Activated CD4-positive, alpha-beta T cell treated with anti-CD3 and anti-CD28 coated beads for 24 hours (primary cell): ENCODE data around the gene ENTPD1.
"Not testable (repeated sequence)": the region's sequence is repeated elsewhere in the genome, so short reads cannot be mapped to it uniquely, and the experiment has no call there.

Source experiments
- DNase-seq, 2 donors: peaks; one replicate each; pipeline ENCODE4 v3.0.0-alpha.2; 2020; ENCODE audit warnings: low read depth in 2 of 2

ENTPD1 gene

GRCh38 chr10:95756041-95756761 is at the start of gene ENTPD1:
ENTPD1 (plus strand) TSS chr10:95756163; CDS start chr10:95756240, 77 bp downstream.
- no peak for DNase-seq

GRCh38 chr10:95706573-95706972 is 49.4 kb upstream of the ENTPD1 start:
- no peak for DNase-seq

- no peak for DNase-seq
Measured at GRCh38 chr10:95706990-95707389, 49.0 kb upstream of the ENTPD1 start.

- DNase-seq: no peak
Measured at GRCh38 chr10:95711492-95711891, 44.5 kb upstream of the ENTPD1 start.

- DNase-seq: no peak
Measured at GRCh38 chr10:95716466-95716865, 39.5 kb upstream of the ENTPD1 start.

GRCh38 chr10:95716866-95717265 is 39.1 kb upstream of the ENTPD1 start:
- DNase-seq: no peak

GRCh38 chr10:95720745-95721144 is 35.2 kb upstream of the ENTPD1 start:
- not testable (repeated sequence) for DNase-seq

GRCh38 chr10:95722496-95722895 is 33.5 kb upstream of the ENTPD1 start:
- not testable (repeated sequence) for DNase-seq

- no peak for DNase-seq
Measured at GRCh38 chr10:95728526-95728925, 27.4 kb upstream of the ENTPD1 start.

- DNase-seq: no peak
Measured at GRCh38 chr10:95729323-95730055, 26.5 kb upstream of the ENTPD1 start.

- DNase-seq: no peak
Measured at GRCh38 chr10:95730233-95730632, 25.7 kb upstream of the ENTPD1 start.

GRCh38 chr10:95732907-95733306 is 23.1 kb upstream of the ENTPD1 start:
- DNase-seq: not testable (repeated sequence)

GRCh38 chr10:95739056-95739455 is 16.9 kb upstream of the ENTPD1 start:
- DNase-seq: no peak

GRCh38 chr10:95741807-95742467 is 14.0 kb upstream of the ENTPD1 start:
- no peak for DNase-seq

GRCh38 chr10:95742485-95742884 is 13.5 kb upstream of the ENTPD1 start:
- DNase-seq: no peak

- no peak for DNase-seq
Measured at GRCh38 chr10:95742962-95743535, 12.9 kb upstream of the ENTPD1 start.

GRCh38 chr10:95745501-95745900 is 10.5 kb upstream of the ENTPD1 start:
- no peak for DNase-seq

GRCh38 chr10:95748349-95748748 is 7.6 kb upstream of the ENTPD1 start:
- no peak for DNase-seq

GRCh38 chr10:95755511-95756004 is 405 bp upstream of the ENTPD1 start:
- no peak for DNase-seq

- no peak for DNase-seq
Measured at GRCh38 chr10:95756809-95757684, 1.1 kb downstream of the ENTPD1 start.

GRCh38 chr10:95758351-95759025 is 2.5 kb downstream of the ENTPD1 start:
- no peak for DNase-seq
